ENCODE data around the gene FUT3. TPM values are rescaled to one million over a fixed set of nuclear protein-coding genes. Genes with fewer than 3 reads are reported as not detected.

Gene FUT3
- total RNA-seq, 1 experiment from 2014 or later, result 0.48 TPM

- Mint-ChIP-seq H3K9me3 (no peaks in the 10 kb centered on the region), H3K4me1 (0 out of 2 replicates have a peak, but pooled peaks cover 3% of the 10 kb centered on the region), H3K4me3 (no peak overlapping the region), H3K27ac (no peak overlapping the region), H3K36me3 (no peaks in the 10 kb centered on the region; the same call in 1 of the 2 replicates), H3K27me3 (ENCODE audit: low read depth) (peaks cover 22% of the 10 kb centered on the region)
- ChIA-PET POLR2A (interaction anchor here (0.6 kb wide), 1 partner anchor 89 kb away, joined by 3 read pairs; no protein-coding TSS in a partner anchor), CTCF (interaction anchor here (0.6 to 4.5 kb wide), 4 partner anchors 65 to 96 kb away, joined by 3 to 66 read pairs (median 4); partner anchors contain the start of gene NRTN)
- TF ChIP-seq ZNF281 (CRISPR knock-in tag; IDR thresholded peaks at IDR 0.05) (no peak), ZNF232 (CRISPR knock-in tag; IDR thresholded peaks at IDR 0.05) (no peak), PRRX2 (CRISPR knock-in tag; IDR thresholded peaks at IDR 0.05) (no peak), AR (CRISPR knock-in tag; IDR thresholded peaks at IDR 0.05) (no peak), ESRRA (CRISPR knock-in tag; IDR thresholded peaks at IDR 0.05; ENCODE audit: borderline replicate concordance) (no peak), ZNF512 (CRISPR knock-in tag; IDR thresholded peaks at IDR 0.05; ENCODE audit: borderline replicate concordance) (no peak), HMGXB4 (CRISPR knock-in tag; IDR thresholded peaks at IDR 0.05) (no peak), ZNF138 (CRISPR knock-in tag; conservative IDR thresholded peaks at IDR 0.05) (no peak), SMAD3 (CRISPR knock-in tag; IDR thresholded peaks at IDR 0.05; ENCODE audit: borderline replicate concordance) (no peak), JUN (CRISPR knock-in tag; IDR thresholded peaks at IDR 0.05) (no peak)
- TF ChIP-seq, protein P1, sequence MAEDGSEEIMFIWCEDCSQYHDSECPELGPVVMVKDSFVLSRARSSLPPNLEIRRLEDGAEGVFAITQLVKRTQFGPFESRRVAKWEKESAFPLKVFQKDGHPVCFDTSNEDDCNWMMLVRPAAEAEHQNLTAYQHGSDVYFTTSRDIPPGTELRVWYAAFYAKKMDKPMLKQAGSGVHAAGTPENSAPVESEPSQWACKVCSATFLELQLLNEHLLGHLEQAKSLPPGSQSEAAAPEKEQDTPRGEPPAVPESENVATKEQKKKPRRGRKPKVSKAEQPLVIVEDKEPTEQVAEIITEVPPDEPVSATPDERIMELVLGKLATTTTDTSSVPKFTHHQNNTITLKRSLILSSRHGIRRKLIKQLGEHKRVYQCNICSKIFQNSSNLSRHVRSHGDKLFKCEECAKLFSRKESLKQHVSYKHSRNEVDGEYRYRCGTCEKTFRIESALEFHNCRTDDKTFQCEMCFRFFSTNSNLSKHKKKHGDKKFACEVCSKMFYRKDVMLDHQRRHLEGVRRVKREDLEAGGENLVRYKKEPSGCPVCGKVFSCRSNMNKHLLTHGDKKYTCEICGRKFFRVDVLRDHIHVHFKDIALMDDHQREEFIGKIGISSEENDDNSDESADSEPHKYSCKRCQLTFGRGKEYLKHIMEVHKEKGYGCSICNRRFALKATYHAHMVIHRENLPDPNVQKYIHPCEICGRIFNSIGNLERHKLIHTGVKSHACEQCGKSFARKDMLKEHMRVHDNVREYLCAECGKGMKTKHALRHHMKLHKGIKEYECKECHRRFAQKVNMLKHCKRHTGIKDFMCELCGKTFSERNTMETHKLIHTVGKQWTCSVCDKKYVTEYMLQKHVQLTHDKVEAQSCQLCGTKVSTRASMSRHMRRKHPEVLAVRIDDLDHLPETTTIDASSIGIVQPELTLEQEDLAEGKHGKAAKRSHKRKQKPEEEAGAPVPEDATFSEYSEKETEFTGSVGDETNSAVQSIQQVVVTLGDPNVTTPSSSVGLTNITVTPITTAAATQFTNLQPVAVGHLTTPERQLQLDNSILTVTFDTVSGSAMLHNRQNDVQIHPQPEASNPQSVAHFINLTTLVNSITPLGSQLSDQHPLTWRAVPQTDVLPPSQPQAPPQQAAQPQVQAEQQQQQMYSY (CRISPR knock-in tag; IDR thresholded peaks at IDR 0.05), result no peak
- no peak for DNase-seq (ENCODE audit: low spot score)
- ATAC-seq, result no peak
These were observed 41.6 kb upstream of the FUT3 start for GRCh38 chr19:5892772-5893275.

Measured in WTC11 (cell line).